Osteocyte (in vitro differentiated cells): ENCODE results near the gene FBRSL1. TPM values are rescaled to one million over a fixed set of nuclear protein-coding genes. Genes with fewer than 3 reads are reported as not detected.

Source experiments
- DNase-seq: peaks from one replicate; pipeline ENCODE4 v3.0.0; 2021; ENCODE audit warnings: mixed read lengths; ENCODE audit not compliant: unreplicated experiment; ENCODE audit errors: extremely low spot score
- H3K27ac Mint-ChIP-seq: one replicate; pipeline ENCODE4 v1.8.0; 2021; ENCODE audit warnings: mild to moderate bottlenecking, mixed read lengths; ENCODE audit not compliant: unreplicated experiment
- H3K27me3 Mint-ChIP-seq: one replicate; pipeline ENCODE4 v1.8.0; 2021; ENCODE audit warnings: mixed read lengths; ENCODE audit not compliant: unreplicated experiment
- H3K36me3 Mint-ChIP-seq: one replicate; pipeline ENCODE4 v1.8.0; 2021; ENCODE audit warnings: mixed read lengths; ENCODE audit not compliant: unreplicated experiment
- H3K4me1 Mint-ChIP-seq: one replicate; pipeline ENCODE4 v1.8.0; 2021; ENCODE audit warnings: mixed read lengths; ENCODE audit not compliant: unreplicated experiment
- H3K4me3 Mint-ChIP-seq: one replicate; pipeline ENCODE4 v1.8.0; 2021; ENCODE audit warnings: mild to moderate bottlenecking, moderate library complexity, mixed read lengths; ENCODE audit not compliant: unreplicated experiment
- H3K9me3 Mint-ChIP-seq: one replicate; pipeline ENCODE4 v1.8.0; 2021; ENCODE audit warnings: mixed read lengths; ENCODE audit not compliant: unreplicated experiment
- total RNA-seq: library from RNA; stranded (reverse); gene quantifications from 2 replicates; pipeline ENCODE4 v1.2.1, GENCODE V29; 2021
- TF ChIP-seq, protein P1 (sequence below): fragments of 200-600 bp; sonication (generic); IDR thresholded peaks from 2 replicates; pipeline ENCODE4 v1.5.0; 2021; ENCODE audit warnings: antibody characterized with exemption, mild to moderate bottlenecking, moderate library complexity

The FBRSL1 gene
- total RNA-seq, 1 donor from 2014 or later, result 46.2 TPM

DNA sequence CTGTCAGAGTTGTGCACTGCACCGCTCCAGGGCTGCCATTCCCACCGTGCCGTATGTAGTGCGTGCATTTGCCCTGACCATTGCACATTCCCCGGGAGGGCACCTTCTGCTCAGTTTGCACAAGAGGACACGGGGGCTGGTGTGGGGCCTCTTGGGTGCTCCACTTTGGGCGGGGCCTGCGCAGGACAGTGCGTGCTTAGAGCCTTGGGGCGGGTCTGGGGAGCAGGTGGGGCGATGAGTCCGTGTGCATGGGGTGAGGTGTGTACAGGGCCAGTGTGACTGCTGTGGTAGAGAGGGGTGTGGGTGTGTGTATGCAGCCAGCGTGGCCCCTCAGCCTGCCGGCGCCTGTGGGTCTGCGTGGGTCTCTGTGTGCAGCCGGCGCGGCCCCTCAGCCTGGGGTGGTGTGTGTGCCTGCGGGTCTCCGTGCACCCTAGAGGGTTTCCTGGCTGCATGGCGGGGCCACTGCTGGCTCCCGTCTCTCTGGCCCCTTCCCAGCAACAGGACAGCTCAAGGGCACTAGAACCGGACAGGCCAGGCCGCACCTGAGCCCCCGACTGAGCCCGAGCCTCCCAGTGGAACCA is 31.9 kb downstream of the FBRSL1 start:
- Mint-ChIP-seq H3K27ac (no peak overlapping the region), H3K4me3 (no peak overlapping the region), H3K9me3 (peaks cover 9% of the 10 kb centered on the region), H3K4me1 (peaks cover 12% of the 10 kb centered on the region), H3K36me3 (peaks cover 13% of the 10 kb centered on the region), H3K27me3 (no peaks in the 10 kb centered on the region)
- TF ChIP-seq, protein P1, sequence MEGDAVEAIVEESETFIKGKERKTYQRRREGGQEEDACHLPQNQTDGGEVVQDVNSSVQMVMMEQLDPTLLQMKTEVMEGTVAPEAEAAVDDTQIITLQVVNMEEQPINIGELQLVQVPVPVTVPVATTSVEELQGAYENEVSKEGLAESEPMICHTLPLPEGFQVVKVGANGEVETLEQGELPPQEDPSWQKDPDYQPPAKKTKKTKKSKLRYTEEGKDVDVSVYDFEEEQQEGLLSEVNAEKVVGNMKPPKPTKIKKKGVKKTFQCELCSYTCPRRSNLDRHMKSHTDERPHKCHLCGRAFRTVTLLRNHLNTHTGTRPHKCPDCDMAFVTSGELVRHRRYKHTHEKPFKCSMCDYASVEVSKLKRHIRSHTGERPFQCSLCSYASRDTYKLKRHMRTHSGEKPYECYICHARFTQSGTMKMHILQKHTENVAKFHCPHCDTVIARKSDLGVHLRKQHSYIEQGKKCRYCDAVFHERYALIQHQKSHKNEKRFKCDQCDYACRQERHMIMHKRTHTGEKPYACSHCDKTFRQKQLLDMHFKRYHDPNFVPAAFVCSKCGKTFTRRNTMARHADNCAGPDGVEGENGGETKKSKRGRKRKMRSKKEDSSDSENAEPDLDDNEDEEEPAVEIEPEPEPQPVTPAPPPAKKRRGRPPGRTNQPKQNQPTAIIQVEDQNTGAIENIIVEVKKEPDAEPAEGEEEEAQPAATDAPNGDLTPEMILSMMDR, result no peak
- no peak for DNase-seq

- no peak for DNase-seq
- H3K4me3 Mint-ChIP-seq, result no peak overlapping the region
- TF ChIP-seq, protein P1, result no peak
- peaks cover 12% of the 10 kb centered on the region for H3K4me1 Mint-ChIP-seq
- peaks cover 9% of the 10 kb centered on the region for H3K36me3 Mint-ChIP-seq
- peaks cover 9% of the 10 kb centered on the region for H3K9me3 Mint-ChIP-seq
- no peaks in the 10 kb centered on the region for H3K27me3 Mint-ChIP-seq
- H3K27ac Mint-ChIP-seq, result no peak overlapping the region
Measured at GRCh38 chr12:132522592-132523380, 32.8 kb downstream of the FBRSL1 start.

DNA sequence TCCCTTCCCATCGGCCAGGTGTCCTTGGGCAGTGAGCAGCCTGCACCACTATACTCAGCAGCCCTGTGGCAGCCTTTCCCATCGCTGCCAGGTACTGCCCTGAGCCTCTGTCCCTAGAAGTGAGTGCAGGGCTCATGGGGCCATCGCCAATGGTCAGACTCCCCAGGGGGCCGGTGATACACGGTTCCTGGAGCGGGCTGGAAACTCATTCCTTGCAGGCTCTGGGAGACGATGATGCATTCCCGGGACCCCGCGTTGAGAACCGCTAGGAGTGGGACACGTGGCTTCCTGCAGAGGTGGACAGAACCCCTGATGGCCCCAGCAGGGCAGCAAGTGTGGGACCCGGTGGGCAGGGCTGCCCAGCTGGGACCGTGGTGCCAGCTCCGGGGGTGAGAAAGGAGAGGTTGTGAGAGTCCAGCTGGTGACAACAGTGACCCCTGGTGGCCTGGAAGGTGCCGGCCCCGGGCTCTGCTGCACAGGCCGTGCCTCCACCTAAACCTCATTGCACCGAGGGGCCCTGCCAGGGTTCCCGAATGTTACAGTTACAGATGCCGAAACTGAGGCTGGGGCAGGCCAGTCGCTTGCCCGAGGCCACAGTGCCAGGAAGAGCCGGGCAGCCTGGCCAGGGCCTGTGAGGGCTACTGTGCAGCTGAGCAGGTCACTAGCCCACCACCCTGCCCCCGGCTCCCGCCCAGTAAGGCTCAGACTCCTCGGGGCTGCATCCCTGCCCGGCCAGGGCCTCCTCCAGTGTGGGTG is 33.8 kb downstream of the FBRSL1 start:
- Mint-ChIP-seq H3K4me3 (no peak overlapping the region), H3K27ac (no peak overlapping the region), H3K4me1 (peaks cover 12% of the 10 kb centered on the region), H3K36me3 (peaks cover 2% of the 10 kb centered on the region), H3K27me3 (no peaks in the 10 kb centered on the region), H3K9me3 (peaks cover 3% of the 10 kb centered on the region)
- TF ChIP-seq, protein P1, result peak; percentile 86
- peak; percentile 90 for DNase-seq

DNA sequence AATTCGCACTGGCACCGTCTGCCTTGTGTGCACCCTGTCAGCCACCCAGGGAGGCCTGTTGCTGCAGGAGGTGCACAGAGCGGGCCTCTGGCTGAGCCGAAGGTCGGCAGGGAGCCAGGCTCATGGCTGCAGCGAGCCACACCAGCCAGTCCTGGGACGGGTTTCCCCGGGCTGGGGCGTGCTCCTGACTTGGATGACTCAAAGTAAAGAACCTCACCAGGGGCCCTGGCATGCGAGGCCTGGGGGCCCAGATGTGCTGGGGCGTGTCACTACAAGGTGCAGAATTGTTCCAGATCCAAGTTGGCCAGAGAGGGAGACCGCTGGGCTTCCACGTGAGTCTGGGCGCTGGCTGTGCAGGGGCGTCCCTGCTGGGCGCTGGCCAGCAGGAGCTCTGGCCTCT is 34.5 kb downstream of the FBRSL1 start:
- TF ChIP-seq, protein P1, result no peak
- Mint-ChIP-seq H3K9me3 (no peaks in the 10 kb centered on the region), H3K36me3 (no peaks in the 10 kb centered on the region), H3K27ac (no peak overlapping the region), H3K4me1 (peaks cover 12% of the 10 kb centered on the region), H3K27me3 (no peaks in the 10 kb centered on the region), H3K4me3 (no peak overlapping the region)
- no peak for DNase-seq
